Measurements from ENCODE around the gene THSD4.

The THSD4 gene

DNA sequence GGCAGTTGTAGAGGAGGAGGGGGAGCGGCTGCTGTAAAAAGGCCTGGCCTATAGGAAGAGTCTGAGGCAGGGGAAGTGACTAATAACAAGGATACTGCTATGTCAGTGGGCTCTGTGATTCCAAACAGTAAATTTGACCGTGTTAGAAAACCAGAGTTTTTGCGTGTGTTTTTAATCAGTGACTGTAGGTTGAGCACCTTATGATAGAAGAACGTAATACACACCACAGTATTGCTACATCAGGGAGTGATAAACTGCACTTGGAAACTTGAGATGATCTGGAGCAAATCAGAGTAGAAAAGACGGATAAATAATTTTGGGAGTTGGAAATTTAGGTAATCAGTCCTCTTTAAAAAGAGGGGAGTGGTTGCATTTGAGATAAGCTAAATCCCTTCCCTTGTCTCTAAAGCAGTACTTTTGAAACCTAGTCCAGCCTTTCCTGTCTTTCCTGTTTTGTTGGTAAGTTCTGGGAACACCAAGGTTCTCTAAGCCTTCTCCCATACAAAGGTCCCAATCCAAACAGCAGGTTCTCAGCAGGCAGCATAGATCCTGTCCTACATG, 564.6 kb downstream of the THSD4 start:
- DNase-seq = no peak

DNA sequence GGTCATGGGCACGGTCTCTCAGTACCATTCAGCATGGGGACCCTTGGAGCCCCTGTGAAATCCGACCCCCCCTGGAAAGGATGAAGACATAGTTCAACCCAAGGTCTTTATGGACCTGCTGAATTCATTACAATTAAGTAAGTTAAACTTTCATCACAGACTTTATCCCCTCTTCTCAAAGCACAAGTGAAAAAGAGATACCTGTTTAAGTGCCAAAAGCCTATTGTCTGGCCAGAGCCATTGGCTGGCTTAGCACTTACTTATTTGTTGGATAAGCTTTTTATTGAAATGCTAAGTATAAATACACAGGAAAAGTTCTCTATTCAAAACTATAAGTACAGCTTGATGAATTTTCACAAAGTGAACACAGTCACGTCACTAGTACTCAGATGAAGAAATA, 566.7 kb downstream of the THSD4 start:
- no peak for DNase-seq

DNA sequence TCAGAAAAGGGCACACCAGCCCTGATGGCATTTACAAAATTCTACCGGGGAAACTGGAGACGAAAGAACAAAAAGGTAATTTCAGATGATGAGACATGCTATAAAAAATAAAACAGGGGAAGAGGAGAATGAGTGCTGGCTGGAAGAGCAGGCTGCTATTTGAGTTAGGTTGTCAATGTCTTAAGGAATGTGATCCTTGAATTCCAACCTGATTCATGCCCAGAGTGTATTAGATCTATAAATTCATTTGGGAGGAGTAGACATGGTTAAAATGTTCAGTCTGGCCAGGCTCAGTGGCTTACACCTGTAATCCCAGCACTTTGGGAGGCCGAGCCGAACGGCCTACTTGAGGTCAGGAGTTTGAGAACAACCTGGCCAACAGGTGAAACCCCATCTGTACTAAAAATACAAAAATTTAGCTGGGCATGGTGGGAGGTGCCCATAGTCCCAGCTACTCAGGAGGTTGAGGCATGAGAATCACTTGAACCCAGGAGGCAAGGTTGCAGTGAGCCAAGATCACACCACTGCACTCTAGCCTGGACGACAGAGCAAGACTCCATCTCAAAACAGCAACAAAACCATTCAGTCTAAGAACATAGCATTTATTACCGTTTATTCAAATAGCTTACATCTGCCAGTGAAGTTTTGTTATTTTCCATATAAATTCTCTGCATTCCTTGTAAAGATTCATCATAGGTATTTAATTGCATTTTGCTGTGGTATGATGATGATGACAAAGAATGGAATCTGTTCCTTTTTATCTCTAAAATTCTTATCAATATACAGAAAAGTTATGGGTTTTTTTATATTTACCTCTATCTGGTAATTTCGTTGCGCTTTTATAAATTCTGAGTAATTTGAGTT, 568.4 kb downstream of the THSD4 start:
- no peak for DNase-seq

DNA sequence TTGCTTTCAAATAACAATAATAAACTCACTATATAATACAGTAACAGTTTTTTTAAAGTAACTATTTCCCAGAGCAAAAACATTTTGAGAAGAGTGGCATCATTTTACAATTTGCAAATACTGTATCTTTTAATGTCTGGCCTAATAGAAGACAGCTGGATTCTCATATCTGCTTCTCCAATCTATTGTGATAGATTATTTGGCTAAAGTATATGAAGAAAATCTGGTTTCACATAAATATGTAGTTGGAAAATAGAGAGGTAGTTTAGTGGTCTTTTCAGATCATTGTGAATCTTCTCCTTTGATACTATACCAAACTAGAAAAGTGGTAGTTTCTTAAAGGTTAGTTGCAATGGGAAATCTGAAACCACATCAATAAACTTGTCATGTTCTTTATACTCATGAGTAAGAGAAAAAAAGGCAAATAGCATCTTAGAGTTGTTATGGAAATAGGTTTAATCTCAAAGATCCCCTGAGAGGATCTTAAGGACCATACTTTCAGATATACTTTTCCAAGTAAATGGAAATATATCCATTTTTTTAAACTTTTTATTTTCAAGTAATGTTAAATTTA, 570.2 kb downstream of the THSD4 start:
- no peak for DNase-seq

DNA sequence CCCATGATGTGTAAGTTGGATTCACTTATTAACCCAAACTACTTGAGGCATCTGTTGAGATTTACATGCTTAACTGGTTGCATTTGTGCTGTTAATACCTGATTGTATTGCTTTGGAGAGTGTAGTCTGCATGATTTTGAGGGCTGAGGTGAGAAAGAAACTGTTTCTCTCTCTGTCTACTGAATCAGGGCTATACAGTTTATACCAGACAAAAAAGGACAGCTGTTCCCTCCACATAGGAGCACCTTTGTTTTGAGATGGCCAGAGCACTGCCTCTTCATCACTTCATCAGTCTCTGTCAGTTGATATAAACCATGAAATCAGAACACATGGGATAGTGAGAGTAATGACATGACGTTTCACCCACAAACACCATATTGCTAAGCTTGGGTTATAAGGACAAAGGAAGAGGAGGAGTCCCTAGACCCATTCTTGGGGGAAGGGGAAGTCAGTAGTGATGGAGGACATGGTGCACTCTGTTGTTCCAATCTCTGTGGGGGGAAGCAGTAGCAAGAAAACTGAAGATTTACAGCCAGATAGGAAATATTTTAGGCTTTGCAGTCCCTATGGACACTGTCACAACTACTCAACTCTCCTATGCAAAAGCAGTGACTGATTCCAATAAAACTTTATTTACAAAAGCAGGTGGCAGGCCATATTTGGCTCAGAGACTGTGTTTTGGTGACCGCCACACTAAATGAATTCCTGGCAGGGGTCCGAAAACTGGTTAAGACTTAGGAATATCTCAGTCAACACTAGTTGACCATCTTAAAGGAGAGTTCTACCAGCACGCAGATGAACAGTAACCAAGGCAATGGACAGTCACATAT, 571.2 kb downstream of the THSD4 start:
- DNase-seq = no peak

DNA sequence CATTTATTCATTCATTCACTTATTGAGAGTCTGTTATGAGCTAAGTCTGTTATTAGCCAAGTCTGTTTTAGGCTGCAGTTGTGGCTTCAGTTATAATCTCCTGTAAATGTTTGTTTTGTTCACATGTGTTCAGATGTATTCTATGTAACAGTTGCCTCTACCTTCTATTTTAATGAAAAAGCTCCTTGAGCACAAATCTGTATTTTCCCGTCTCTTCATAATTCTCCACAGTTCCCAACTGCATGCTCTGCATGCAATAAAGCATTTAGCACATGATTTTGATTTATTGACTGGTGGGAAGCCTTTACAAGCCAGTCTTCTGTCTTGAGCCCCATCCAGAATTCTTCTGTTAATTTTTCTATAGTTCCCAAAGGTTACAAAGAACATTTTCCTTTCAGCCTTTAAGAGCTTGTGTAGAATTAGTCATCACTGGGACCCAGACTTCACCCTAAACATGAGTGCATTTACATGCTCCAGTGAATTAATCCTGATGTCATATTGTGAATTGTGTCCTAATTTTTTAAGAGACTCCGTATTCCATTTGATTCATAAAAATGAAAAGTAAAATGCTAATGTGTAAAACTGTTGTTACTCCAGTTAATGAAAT, 572.7 kb downstream of the THSD4 start:
- no peak for DNase-seq

DNA sequence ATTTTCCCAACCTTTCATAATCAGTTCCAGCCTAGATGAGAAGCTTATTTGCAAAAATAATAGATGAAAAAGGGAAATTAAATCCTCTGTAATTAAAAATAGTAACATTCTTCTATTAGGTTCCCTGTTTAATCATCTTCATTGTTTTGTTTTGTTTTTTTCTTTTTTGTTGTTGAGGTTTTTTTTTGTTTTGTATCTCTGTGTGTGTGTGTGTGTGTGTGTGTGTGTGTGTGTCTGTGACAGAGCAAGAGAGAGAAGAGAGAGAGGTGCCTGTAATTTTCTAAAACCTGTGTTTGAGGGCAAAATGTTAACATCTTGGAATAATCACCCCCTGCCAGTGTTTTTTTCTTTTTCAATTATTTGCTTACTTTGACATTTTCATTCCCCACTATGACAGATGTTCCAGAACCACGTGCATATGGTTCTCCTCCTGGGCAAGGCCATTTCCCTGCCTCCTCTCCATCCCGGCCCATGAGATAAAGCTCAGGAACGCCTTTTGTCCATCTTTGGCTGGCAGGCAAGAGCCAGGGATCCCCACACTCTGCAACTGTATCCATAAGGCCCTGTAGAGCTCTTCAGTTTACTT, 573.3 kb downstream of the THSD4 start:
- no peak for DNase-seq

DNA sequence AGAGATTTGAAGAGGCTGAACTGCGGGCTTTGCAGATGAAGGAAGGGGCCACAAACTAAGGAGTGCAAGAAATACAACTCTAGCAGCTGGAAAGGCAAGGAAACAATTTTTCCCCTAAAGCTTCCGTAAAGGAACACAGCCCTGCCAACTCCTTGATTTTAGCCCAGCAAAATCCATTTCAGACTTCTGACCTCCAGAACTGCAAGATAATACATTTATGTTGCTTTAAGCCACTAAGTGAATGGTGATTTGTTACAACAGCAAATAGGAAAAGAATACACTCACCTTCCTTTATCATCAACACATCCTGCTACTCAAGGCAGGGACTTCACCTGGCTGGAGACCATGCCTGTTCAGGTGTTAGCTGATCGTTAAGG, 575.8 kb downstream of the THSD4 start:
- DNase-seq = no peak

DNA sequence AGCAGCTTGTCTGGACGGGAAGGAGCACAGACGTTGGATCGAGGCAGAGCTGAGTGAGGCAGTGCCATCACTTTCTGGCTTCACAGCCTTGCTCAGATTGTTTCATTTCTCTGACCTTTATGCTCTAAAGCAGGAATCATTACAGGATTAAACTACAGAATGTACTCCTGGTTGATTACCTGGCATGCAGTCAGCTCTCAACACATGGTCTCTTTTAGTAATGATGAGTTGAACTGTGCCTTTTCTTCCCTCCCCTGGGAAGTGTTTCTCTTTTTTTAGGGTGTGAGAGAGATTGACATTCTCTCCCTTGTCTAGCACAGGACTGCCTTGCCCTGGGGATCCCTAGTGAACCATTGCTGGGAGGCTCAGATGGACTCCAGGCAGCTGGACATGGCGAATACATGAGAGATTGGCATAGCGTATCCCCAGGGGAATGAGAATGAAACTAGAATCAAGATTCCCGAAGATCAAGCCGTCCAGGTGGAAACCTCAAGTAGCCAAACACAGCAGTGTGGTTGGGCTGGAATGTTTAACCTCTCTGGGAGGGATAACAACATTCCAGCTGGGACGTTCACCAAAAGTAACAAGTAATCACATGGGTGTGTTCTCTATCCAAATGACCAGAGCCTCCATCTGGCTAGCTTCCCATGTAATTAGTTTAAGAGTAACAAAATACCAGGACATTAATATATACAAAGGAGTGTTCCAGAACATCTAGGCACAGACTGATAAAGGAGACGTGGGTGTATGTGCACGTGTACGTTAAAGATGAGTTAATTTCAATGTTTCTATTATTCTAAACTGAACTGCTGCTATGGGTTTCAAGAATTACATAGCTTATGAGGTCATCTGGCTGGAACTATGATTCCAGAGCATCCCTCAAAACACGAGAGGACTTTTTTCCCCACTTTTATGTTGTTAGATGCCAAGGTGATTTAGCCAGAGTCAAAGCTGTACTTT, 576.5 kb downstream of the THSD4 start:
- DNase-seq = no peak

DNA sequence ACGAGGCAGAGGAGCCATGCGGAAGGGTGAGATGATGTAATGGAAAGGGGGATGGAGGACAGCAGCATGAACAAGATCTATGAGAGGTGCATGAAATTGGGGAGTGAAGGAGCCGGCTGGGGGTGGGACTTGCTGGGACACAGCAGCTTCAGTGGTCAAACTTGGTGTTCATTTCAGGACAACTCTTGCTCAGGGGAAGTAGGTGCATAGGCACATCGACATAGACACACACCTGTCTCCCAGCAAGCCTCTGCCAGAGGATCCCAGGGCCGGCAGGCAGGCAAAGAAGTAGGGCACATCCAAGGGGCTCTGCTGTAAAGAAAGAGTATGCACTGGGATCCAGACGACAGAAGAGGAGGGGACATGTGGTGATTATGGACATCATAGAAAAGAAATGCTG, 582.0 kb downstream of the THSD4 start:
- no peak for DNase-seq

DNA sequence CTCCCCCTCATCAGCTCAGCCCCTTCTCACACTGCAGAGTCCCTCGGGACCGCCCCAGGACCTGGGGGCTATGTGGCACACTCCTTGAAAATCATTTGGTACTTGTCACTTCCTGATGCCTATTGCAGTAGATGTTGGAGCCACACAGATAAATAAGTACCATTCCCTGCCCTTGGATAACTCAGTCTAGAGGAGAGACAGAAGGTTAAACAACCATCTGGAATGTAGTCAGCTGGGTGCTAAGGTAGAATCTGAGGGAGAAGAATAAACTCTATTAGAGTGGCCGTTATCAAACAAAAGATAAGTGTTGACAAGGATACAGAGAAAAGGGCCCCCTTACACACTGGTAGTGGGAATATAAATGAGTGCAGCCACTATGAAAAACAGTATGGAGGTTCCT, 582.8 kb downstream of the THSD4 start:
- DNase-seq = no peak

DNA sequence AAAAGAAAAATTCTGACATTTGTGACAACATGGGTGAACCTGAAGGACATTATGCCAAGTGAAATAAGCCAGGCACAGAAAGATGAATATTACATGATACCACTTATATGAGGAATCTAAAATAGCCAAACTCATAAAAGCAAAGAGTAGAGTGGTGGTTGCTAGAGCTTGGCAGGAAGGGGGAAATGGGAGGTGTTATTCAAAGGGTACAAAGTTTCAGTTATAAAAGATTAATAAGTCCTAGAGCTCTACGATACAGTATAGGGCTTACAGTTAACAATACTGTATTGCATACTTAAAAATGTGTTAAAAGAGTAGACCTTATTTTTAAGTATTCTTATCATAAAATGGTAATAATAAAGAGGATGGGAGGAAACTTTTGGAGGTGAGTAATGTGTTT, 583.5 kb downstream of the THSD4 start:
- no peak for DNase-seq

DNA sequence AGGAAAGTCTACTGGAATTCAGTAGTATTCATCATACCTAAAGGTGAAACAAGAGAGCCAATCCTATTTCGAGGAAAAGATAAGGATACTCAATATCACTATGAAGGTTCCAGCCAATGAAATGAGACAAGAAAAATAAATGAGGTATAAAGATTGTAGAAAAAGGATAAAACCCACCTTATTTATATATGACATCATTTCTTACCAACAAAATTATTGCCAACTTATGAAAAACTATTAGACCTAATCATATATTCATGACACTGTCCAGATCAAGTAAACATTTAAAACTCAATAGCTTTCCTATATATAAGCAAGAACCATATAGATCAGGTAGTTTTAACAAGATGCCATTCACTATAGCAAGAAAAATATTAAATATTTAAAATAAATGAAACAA, 584.7 kb downstream of the THSD4 start:
- DNase-seq = no peak

DNA sequence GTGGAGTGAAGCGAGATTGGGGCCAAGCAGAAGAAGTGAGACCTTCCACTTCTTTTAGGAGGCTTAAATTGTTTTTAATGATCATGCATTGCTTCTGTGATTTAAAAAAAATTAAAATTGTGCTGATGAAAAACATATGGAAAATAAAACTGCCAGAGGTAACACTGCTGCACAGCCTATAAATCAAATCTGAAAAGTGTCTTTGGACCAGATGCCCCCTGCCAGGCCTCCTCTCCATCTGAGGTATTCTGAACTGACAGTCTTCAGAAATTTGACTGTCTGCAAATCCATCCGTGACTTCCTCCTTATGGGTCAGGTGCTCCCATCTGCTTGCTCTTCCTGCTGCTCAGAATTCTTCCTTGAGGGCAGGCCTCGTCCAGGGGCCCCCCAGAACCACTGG, 586.5 kb downstream of the THSD4 start:
- no peak for DNase-seq

DNA sequence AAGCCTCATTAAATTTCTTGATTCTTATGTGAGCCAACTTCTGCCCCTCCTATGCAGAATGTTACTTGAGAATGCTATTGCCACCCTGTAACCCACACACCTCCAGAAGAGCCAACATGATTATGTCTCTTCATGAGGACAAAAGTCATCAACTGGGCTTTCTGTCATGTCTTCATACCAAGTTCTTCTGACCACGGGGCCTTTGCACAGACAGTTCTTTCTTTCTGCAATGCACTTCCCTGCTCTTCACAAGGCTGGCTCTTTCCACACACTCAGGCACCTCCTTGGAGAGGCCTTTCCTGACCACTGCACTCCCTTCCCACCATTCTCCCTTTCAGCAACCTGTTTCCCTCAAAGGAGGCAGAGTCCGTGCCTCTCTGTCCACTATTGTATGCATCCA, 587.2 kb downstream of the THSD4 start:
- DNase-seq = no peak

DNA sequence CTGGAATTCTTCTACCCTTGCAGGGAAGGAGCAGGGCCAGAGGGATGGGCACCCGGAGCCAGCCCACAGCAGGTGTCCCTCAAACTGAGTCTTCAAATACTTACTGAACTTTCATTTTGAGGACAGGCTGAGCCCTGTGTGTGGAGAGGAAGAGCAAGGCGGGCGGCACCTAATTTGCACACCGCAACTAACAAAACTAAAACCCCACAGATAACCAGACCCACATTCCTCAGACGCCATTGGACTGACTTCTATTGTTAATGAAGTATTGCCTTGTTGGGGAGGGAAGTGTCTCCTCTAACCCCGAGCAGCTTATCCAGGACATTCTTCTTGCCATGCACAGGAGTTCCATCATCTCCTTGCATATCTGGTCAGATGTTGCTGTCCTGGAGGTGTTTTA, 589.9 kb downstream of the THSD4 start:
- no peak for DNase-seq

DNA sequence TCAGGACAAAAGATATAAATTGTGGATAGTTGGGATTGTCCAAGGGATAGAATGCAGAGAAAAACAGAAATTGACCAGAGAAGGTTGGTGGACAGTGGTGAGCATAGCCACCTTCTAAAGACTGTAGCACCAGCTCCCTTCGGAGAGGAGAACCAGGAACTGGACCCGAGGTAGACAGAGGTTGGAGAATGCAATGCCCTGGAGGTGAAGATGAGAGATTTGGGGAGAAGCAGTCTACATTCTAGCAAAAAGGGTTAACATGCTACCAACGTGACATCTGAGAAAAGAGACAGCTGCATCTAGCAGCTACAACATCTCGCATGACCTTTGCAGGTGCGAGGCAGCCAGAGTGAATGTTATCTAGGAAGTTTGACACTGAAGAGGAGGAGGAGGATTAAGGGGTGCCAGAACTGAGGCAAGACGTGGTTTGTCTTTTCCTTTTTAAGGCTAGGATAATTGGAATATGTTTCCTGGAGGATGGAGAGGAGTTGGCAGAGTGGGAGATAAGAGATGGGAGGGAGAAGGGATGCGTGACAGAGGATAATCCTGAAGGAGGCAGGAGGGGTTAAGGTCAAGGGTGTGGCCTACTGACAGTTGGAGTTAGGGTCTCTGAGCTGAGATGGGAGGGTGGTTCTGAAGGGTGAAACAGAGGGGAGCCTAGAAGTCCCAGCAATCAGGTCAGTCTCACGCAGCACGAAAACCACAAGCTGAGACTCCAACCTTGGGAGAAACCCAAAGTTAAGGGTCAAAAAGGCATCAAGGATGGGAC, 591.4 kb downstream of the THSD4 start:
- DNase-seq = no peak

DNA sequence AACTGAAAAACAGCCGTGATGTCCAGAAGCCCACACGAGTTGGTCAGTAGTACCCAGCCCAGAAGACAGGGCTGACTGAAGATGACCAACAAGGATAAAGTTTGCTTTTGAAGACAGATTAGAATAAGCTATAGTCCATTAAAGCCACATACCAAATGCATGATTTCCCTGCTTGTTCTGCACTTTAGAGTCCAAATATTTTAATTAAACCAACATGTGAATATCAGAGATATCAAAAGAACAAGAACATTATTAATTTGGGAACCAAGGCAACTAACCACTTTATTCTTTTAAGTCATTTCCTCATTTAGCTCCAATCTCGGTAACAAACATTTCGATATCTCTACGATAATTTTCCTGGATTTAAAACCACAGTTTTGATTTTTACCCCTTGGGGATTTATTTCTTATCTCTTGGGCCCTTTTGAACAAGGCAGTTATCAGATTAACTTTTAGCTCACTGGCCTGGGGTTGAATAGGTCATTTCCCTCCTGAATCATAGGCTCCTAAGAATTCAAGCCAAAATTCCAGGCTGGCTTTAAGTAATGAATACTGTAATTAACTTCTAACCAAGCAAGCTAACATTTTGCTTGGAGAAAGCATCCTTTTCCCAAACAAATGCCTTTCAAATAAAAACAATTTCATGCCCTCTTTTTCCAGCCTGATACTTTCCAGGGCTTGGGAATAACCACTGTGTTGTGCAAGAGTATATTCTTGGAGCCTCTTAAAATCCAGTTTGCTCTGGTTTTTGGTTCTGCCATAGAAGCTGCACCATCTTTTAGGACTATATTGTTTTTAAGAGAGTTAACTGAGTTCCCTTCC, 592.2 kb downstream of the THSD4 start:
- DNase-seq = no peak

DNA sequence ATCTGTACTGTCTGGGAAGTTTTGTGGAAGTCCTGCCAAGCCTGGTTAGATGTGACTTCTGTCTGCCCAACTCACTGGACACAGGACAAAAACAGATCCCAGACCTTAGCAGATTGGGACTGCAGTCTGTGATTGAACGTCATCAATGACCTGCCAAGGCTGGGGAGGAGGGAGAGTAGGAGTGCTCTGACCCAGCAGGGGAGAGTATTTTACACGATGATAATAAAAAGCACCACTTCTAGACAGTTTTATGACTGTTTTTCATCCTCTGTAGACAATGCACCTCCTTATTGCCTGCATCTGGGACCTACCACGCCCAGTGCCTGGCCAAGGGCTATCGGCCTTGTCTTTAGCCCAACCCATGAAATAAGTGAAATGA, 592.8 kb downstream of the THSD4 start:
- no peak for DNase-seq

DNA sequence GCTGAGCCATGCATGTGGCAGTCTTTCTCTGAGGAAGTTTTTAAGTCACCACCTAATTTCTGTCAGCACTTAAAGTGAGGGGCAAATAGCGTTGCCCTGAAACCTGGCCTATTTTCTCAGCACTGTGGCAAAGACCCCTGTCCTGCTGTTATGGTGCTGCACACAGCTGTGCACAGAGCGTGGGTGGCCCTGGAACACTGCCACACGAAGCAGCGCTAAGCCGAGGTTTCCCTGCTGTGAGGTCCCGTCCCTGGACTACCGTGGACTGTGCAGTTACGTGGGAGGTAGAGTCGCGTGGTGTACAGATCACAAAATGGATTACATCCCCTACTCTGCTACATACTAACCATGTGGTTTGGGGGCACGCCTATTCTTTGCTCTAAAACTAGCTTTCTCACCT, 593.5 kb downstream of the THSD4 start:
- no peak for DNase-seq

All from NCI-H446 treated with DMSO at 0.1 percent for 48 hours (cell line).